GM11168 (cell line): Measurements from ENCODE around the gene YIPF3.
"Not testable (repeated sequence)": the region's sequence is repeated elsewhere in the genome, so short reads cannot be mapped to it uniquely, and the experiment has no call there.

Experiments
- in situ Hi-C: fragments of 300-500 bp; cut with MboI; formaldehyde crosslinking; loops from one replicate; pipeline ENCODE4 v1.12.0; 2022; ENCODE audit warnings: low sequenced_read_pairs; ENCODE audit not compliant: unreplicated experiment

The YIPF3 gene

DNA sequence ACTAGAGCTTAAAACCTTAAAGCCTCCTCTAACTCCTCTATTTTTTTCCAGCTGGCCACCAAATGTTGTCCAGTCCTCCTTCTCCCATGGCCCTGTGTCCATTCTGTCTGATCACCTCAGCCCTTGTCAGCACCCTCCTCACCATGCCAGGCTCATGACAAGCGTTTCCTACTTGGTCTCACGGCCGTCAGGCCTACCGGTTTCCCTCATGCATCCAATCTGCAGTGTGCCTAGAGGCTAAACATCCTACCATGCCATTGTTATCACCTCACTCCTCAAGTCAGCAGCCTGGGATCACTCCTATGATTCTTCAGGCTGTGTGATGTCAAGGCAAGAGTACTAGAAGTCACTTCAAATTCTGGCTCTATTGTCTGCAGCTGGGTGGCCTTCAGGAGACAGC lies 49.0 kb downstream of the YIPF3 start:
- in situ Hi-C loops = no loop called here

DNA sequence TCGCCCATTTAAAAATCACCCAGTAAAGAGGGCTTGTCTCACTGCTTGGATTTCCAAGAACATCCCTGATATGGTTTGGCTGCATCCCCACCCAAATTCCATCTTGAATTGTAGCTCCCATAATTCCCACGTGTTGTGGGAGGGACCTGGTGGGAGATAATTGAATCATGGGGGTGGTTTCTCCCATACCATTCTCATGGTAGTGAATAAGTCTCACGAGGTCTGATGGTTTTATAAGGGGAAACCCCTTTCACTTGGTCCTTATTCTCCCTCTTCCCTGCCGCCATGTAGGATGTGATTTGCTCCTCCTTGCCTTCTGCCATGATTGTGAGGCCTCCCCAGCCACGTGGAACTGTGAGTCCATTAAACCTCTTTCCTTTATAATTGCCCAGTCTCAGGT lies 49.5 kb downstream of the YIPF3 start:
- in situ Hi-C loops = not testable (repeated sequence)

DNA sequence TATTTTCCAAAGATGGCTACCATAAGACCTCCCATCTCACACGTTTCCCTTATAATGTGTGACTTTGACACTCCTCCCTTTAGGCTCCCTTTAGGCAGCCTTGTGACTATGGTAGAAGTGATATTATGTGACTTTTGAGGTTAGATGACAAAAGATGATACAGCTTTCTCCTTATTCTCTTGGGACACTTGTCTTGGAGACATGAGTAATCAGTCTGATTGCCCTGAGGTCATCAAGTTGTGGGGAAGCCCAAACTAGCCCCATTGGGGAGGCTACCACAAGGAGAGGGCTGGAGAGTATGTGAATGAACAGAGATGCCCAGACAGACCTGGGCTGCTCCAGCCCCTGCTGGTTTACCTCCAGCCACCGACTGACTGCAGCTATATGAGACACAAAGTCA lies 50.8 kb downstream of the YIPF3 start:
- in situ Hi-C loops = no loop called here

DNA sequence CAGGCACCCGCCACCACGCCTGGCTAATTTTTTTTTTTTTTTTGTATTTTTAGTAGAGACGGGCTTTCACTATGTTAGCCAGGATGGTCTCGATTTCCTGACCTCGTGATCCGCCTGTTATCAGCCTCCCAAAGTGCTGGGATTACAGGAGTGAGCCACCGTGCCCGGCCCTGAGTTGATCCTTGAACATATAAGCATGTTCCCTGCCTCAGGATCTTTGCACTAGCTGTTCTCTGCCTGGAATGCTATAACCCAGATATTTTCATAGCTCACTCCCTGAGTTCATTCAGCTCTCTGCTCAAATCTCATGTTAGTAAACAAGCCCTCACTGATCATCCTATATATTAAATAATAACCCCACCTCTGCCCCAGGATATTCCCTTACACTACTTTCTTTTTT lies 52.4 kb downstream of the YIPF3 start:
- in situ Hi-C loops = no loop called here

DNA sequence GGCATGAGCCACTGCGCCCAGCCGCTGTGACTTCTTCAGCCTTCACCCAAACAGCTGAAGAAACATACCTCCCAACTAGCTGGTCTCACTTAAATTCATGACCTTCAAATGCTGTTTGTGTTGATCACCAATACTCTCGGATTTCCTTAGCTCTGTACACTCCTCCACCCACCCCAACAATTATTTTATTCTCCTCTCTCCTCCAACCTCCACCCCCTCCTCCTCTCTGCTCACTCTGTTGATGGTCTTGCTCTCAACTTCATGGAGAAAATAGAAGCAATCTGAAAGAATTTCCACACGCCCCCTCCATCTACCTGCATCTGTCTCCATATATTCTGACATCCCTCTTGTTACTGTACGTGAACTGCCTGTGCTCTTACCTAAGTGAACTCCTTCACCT lies 54.8 kb downstream of the YIPF3 start:
- in situ Hi-C loops = no loop called here
